Calu3 (cell line): ENCODE results near the gene HECW1. TPM values are rescaled to one million over a fixed set of nuclear protein-coding genes. Genes with fewer than 3 reads are reported as not detected.

Experiments used
- BruUV-seq: library from RNA; stranded (reverse); fragments of 400-500 nt; replicated peaks from 2 replicates; lab custom pipeline; 2021; lab: Mats Ljungman, UMichigan
- CTCF ChIA-PET: fragments of 300-600 bp; sonication (Branson Sonifier 250); formaldehyde crosslinking; loops from one replicate; lab custom pipeline; 2022; ENCODE audit warnings: antibody characterized with exemption; lab: Charles Lee
- DNase-seq: peaks from one replicate; pipeline ENCODE4 v3.0.0; 2022
- H3K27ac Mint-ChIP-seq: one replicate; pipeline ENCODE4 v1.8.0; 2022; ENCODE audit warnings: mixed read lengths; ENCODE audit not compliant: unreplicated experiment
- H3K27me3 Mint-ChIP-seq: one replicate; pipeline ENCODE4 v1.8.0; 2022; ENCODE audit warnings: mixed read lengths; ENCODE audit not compliant: unreplicated experiment
- H3K36me3 Mint-ChIP-seq: one replicate; pipeline ENCODE4 v1.8.0; 2022; ENCODE audit warnings: mild to moderate bottlenecking, moderate library complexity, mixed read lengths; ENCODE audit not compliant: insufficient read depth, unreplicated experiment
- H3K4me1 Mint-ChIP-seq: one replicate; pipeline ENCODE4 v1.8.0; 2022; ENCODE audit warnings: mild to moderate bottlenecking, low read depth, mixed read lengths; ENCODE audit not compliant: unreplicated experiment
- H3K4me3 Mint-ChIP-seq: one replicate; pipeline ENCODE4 v1.8.0; 2022; ENCODE audit warnings: mild to moderate bottlenecking, low read depth, moderate library complexity, mixed read lengths; ENCODE audit not compliant: unreplicated experiment
- H3K9me3 Mint-ChIP-seq: one replicate; pipeline ENCODE4 v1.8.0; 2022; ENCODE audit warnings: low read depth, mixed read lengths; ENCODE audit not compliant: unreplicated experiment
- CTCF ChIP-seq: fragments of 200-600 bp; IDR thresholded peaks from one replicate; pipeline ENCODE4 v1.8.0; 2022; ENCODE audit warnings: antibody characterized with exemption; ENCODE audit not compliant: unreplicated experiment
- intact Hi-C: fragments of 100-400 bp; cut with micrococcal nuclease; formaldehyde crosslinking; loops from one replicate; pipeline ENCODE4 v1.10.0; 2022; ENCODE audit not compliant: unreplicated experiment
- total RNA-seq: library from RNA; stranded (reverse); gene quantifications from 2 replicates; pipeline ENCODE4 v1.2.3, GENCODE V29; 2022

The HECW1 gene
- total RNA-seq, 1 experiment from 2014 or later = 0.33 TPM

GRCh38 chr7:43364391-43364790 lies 251.9 kb downstream of the HECW1 start:
- H3K27me3 Mint-ChIP-seq = peaks cover 2% of the 10 kb centered on the region
- no peak overlapping the region for H3K27ac Mint-ChIP-seq
- CTCF ChIA-PET = no interaction called here
- H3K9me3 Mint-ChIP-seq = no peaks in the 10 kb centered on the region
- no peaks in the 10 kb centered on the region for H3K4me1 Mint-ChIP-seq
- BruUV-seq = no TSS peak
- TF ChIP-seq CTCF = no peak
- DNase-seq = no peak
- no peaks in the 10 kb centered on the region for H3K36me3 Mint-ChIP-seq
- intact Hi-C loops = no loop called here
- H3K4me3 Mint-ChIP-seq = no peak overlapping the region

GRCh38 chr7:43372676-43373355 lies 260.4 kb downstream of the HECW1 start:
- H3K27me3 Mint-ChIP-seq = peaks cover 12% of the 10 kb centered on the region
- no peak overlapping the region for H3K27ac Mint-ChIP-seq
- no peak for TF ChIP-seq CTCF
- no peaks in the 10 kb centered on the region for H3K4me1 Mint-ChIP-seq
- H3K9me3 Mint-ChIP-seq = no peaks in the 10 kb centered on the region
- intact Hi-C loops = no loop called here
- no TSS peak for BruUV-seq
- no peak overlapping the region for H3K4me3 Mint-ChIP-seq
- DNase-seq = no peak
- no peaks in the 10 kb centered on the region for H3K36me3 Mint-ChIP-seq
- CTCF ChIA-PET = interaction anchor here (0.6 to 0.7 kb wide), 4 partner anchors 50 to 486 kb away, joined by 3 to 8 read pairs (median 5); no protein-coding TSS in a partner anchor

GRCh38 chr7:43377196-43377960 lies 264.9 kb downstream of the HECW1 start:
- Mint-ChIP-seq H3K4me3 (no peak overlapping the region), H3K36me3 (no peaks in the 10 kb centered on the region), H3K9me3 (no peaks in the 10 kb centered on the region), H3K27me3 (peaks cover 23% of the 10 kb centered on the region), H3K4me1 (no peaks in the 10 kb centered on the region), H3K27ac (no peak overlapping the region)
- BruUV-seq = no TSS peak
- TF ChIP-seq CTCF = no peak
- CTCF ChIA-PET = interaction anchor here (1.3 kb wide), 1 partner anchor 107 kb away, joined by 3 read pairs; no protein-coding TSS in a partner anchor
- intact Hi-C loops = no loop called here
- no peak for DNase-seq

GRCh38 chr7:43379210-43379609 lies 266.8 kb downstream of the HECW1 start:
- TF ChIP-seq CTCF = no peak
- Mint-ChIP-seq H3K9me3 (no peaks in the 10 kb centered on the region), H3K4me1 (no peaks in the 10 kb centered on the region), H3K27me3 (peaks cover 25% of the 10 kb centered on the region), H3K36me3 (no peaks in the 10 kb centered on the region), H3K4me3 (no peak overlapping the region), H3K27ac (no peak overlapping the region)
- intact Hi-C loops = no loop called here
- CTCF ChIA-PET = no interaction called here
- DNase-seq = no peak
- no TSS peak for BruUV-seq
